ENCODE measurements around the gene NSMCE4A. TPM values are rescaled to one million over a fixed set of nuclear protein-coding genes. Genes with fewer than 3 reads are reported as not detected.

The NSMCE4A gene
- polyA plus RNA-seq, 1 donor (not counting 4 experiments of a cell fraction or from before 2014, with no cell fraction given), result 52.0 TPM

- H3K27ac ChIP-seq (ENCODE audit: control insufficient read depth, insufficient read depth, low read length), result no peak overlapping the region
- TF ChIP-seq CTCF (optimal IDR thresholded peaks at IDR 0.05 in 1 of 3, IDR thresholded peaks at IDR 0.05 in 1 of 3, conservative IDR thresholded peaks at IDR 0.05 in 1 of 3; ENCODE audit: extremely low read depth in 1 of 3, insufficient read depth in 2 of 3, low read length in 3 of 3) (no peak), EZH2 (IDR thresholded peaks at IDR 0.05; ENCODE audit: low read length) (no peak)
Measured at GRCh38 chr10:121990015-121990677, 15.1 kb upstream of the NSMCE4A start.

GRCh38 chr10:121988361-121989324, 13.6 kb upstream of the NSMCE4A start, which contains the start of gene TACC2:
TACC2 (plus strand) TSS chr10:121989163; CDS start chr10:122021982, 32,819 bp downstream.
- DNase-seq (ENCODE audit: low read depth, low spot score) (no peak), FAIRE-seq (no peak)
- Histone ChIP-seq H4K20me1 (ENCODE audit: control insufficient read depth, extremely low read depth, insufficient read depth, low read length) (no peaks in the 10 kb centered on the region), H2AFZ (ENCODE audit: control insufficient read depth, low read length) (no peak within 1 kb of the TSS), H3K9me3 (ENCODE audit: control insufficient read depth, low read depth, low read length) (peaks cover 6% of the 10 kb centered on the region), H3K4me1 (ENCODE audit: control insufficient read depth, extremely low read depth, insufficient read depth, low read length) (no peaks in the 10 kb centered on the region), H3K4me2 (ENCODE audit: control insufficient read depth, extremely low read depth, insufficient read depth, low read depth, low read length) (no peak within 1 kb of the TSS), H3K9ac (ENCODE audit: control insufficient read depth, extremely low read depth, insufficient read depth, low read length) (no peak within 1 kb of the TSS), H3K27ac (ENCODE audit: control insufficient read depth, insufficient read depth, low read length) (no peak within 1 kb of the TSS), H3K27me3 (ENCODE audit: control insufficient read depth, extremely low read depth, insufficient read depth, low read length) (no peaks in the 10 kb centered on the region), H3K36me3 (ENCODE audit: control insufficient read depth in 2 of 2, extremely low read depth in 1 of 2, insufficient read depth in 2 of 2, low read length in 2 of 2) (no peaks in the 10 kb centered on the region), H3K79me2 (ENCODE audit: control insufficient read depth, insufficient read depth, low read length) (no peaks in the 10 kb centered on the region), H3K9me1 (ENCODE audit: control insufficient read depth, extremely low read depth, insufficient read depth, low read length) (no peaks in the 10 kb centered on the region), H3K4me3 (ENCODE audit: control insufficient read depth in 2 of 3, extremely low read depth in 1 of 3, insufficient read depth in 2 of 3, low read depth in 1 of 3, low read length in 3 of 3) (no peak within 1 kb of the TSS)
- dilution Hi-C loops (cut with MboI; ENCODE audit: extremely low pct_ligation_motif_present, low sequenced_read_pairs), result no loop called here
- TF ChIP-seq CTCF (optimal IDR thresholded peaks at IDR 0.05 in 1 of 3, IDR thresholded peaks at IDR 0.05 in 1 of 3, conservative IDR thresholded peaks at IDR 0.05 in 1 of 3; ENCODE audit: extremely low read depth in 1 of 3, insufficient read depth in 2 of 3, low read length in 3 of 3) (no peak), EZH2 (IDR thresholded peaks at IDR 0.05; ENCODE audit: low read length) (no peak)

More at GRCh38 chr10:121990015-121990677, 15.1 kb upstream of the NSMCE4A start:
- FAIRE-seq (no peak), DNase-seq (ENCODE audit: low read depth, low spot score) (no peak)
- Histone ChIP-seq H4K20me1 (ENCODE audit: control insufficient read depth, extremely low read depth, insufficient read depth, low read length) (no peaks in the 10 kb centered on the region), H3K4me2 (ENCODE audit: control insufficient read depth, extremely low read depth, insufficient read depth, low read depth, low read length) (no peak overlapping the region), H3K4me1 (ENCODE audit: control insufficient read depth, extremely low read depth, insufficient read depth, low read length) (peaks cover 11% of the 10 kb centered on the region), H3K9me3 (ENCODE audit: control insufficient read depth, low read depth, low read length) (no peaks in the 10 kb centered on the region), H2AFZ (ENCODE audit: control insufficient read depth, low read length) (no peak overlapping the region), H3K4me3 (ENCODE audit: control insufficient read depth in 2 of 3, extremely low read depth in 1 of 3, insufficient read depth in 2 of 3, low read depth in 1 of 3, low read length in 3 of 3) (no peak overlapping the region), H3K27me3 (ENCODE audit: control insufficient read depth, extremely low read depth, insufficient read depth, low read length) (no peaks in the 10 kb centered on the region), H3K79me2 (ENCODE audit: control insufficient read depth, insufficient read depth, low read length) (no peaks in the 10 kb centered on the region), H3K9ac (ENCODE audit: control insufficient read depth, extremely low read depth, insufficient read depth, low read length) (no peak overlapping the region), H3K36me3 (ENCODE audit: control insufficient read depth in 2 of 2, extremely low read depth in 1 of 2, insufficient read depth in 2 of 2, low read length in 2 of 2) (no peaks in the 10 kb centered on the region), H3K9me1 (ENCODE audit: control insufficient read depth, extremely low read depth, insufficient read depth, low read length) (no peaks in the 10 kb centered on the region)
- dilution Hi-C loops (cut with MboI; ENCODE audit: extremely low pct_ligation_motif_present, low sequenced_read_pairs), result no loop called here
